Thyroid gland (tissue), 4 donors: ENCODE results near the gene CCDC148. TPM values are rescaled to one million over a fixed set of nuclear protein-coding genes. Genes with fewer than 3 reads are reported as not detected.

Experiments used
- DNase-seq, 2 donors: peaks; one replicate each; pipeline ENCODE4 v3.0.0-alpha.2; 2019
- H3K27ac ChIP-seq, 3 donors: fragments of 200-600 bp; sonication (generic); 1 replicate in 2 of 3; 2 replicates in 1 of 3; pipeline ENCODE4 v1.5.1; 2016 to 2019; ENCODE audit warnings: mild to moderate bottlenecking in 1 of 3, moderate library complexity in 1 of 3
- H3K27me3 ChIP-seq: fragments of 200-600 bp; sonication (generic); one replicate; pipeline ENCODE4 v1.5.1; 2019
- H3K36me3 ChIP-seq, 2 donors: fragments of 200-600 bp; sonication (generic); one replicate each; pipeline ENCODE4 v1.5.1; 2016 to 2019
- H3K4me1 ChIP-seq, 2 donors: fragments of 200-600 bp; sonication (generic); one replicate each; pipeline ENCODE4 v1.5.1; 2017 to 2019
- H3K4me3 ChIP-seq, 3 donors: fragments of 200-600 bp; sonication (generic); replicated peaks in 1 of 3; 1 replicate in 2 of 3; 2 replicates in 1 of 3; pipeline ENCODE4 v1.5.1; 2016; ENCODE audit warnings: mild to moderate bottlenecking in 1 of 3
- H3K9me3 ChIP-seq: fragments of 200-600 bp; sonication (generic); one replicate; pipeline ENCODE4 v1.5.1; 2017
- POLR2A ChIP-seq, 2 donors: fragments of 450-650 bp; IDR thresholded peaks; one replicate each; pipeline ENCODE4 v1.6.1; 2017; ENCODE audit warnings: antibody characterized with exemption in 2 of 2, mild to moderate bottlenecking in 2 of 2, moderate library complexity in 1 of 2
- WGBS, 2 donors: methylation state at CpG; one replicate each; pipeline ENCODE4 v1.1.5; 2017; 5-methylcytosine and 5-hydroxymethylcytosine counted together
- intact Hi-C: fragments of 100-400 bp; cut with DNase I; formaldehyde crosslinking; loops from one replicate; pipeline ENCODE4 v1.15.1; 2023
- total RNA-seq, 4 donors: library from RNA; depleted of rRNA; stranded (reverse); fragments of >200 nt; gene quantifications; one replicate each; pipeline ENCODE4 v1.2.3, GENCODE V29; 2016
- TF ChIP-seq, protein P1 (sequence below), 6 experiments: fragments of 200-600 bp in 3 of 6; fragments of 450-650 bp in 3 of 6; sonication (generic) in 3 of 6; IDR thresholded peaks; one replicate each; pipeline ENCODE4 v1.5.1; 2016 to 2019; ENCODE audit warnings: antibody characterized with exemption in 6 of 6, mild to moderate bottlenecking in 2 of 6, inconsistent platforms in 1 of 6, moderate library complexity in 1 of 6

Gene CCDC148
- total RNA-seq, 4 donors from 2014 or later: 4.6 to 10.7 (median 7.4) TPM

DNA sequence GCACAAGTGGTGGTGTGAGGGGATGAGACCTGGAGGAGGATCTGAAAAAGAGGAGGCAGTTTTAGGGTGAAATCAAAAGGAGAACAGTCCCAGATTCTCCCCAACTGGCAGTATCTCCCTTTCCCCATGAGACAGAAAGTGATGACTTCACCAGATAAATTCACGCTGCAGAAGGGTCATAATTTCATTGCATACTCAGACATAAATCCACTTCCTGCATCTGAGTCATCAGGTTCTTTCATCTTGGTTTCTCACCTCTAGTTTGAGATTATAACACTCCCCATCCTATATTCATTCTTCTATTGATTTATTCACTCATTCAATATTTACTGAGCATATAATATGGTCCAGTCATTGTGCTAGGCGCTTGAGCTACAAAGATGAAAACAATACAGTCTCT is 64.7 kb downstream of the CCDC148 start:
- H3K27me3 ChIP-seq: no peaks in the 10 kb centered on the region
- H3K9me3 ChIP-seq: no peaks in the 10 kb centered on the region
- peaks cover 0 to 6% of the 10 kb centered on the region in 2 donors for H3K4me1 ChIP-seq
- DNase-seq: no peak
- no peak overlapping the region for H3K4me3 ChIP-seq
- 91 to 95% methylated on average over 2 of the region's 2 CpGs for WGBS, 2 donors
- intact Hi-C loops: no loop called here
- no peak overlapping the region for H3K27ac ChIP-seq
- H3K36me3 ChIP-seq: no peaks in the 10 kb centered on the region
- TF ChIP-seq, protein P1, sequence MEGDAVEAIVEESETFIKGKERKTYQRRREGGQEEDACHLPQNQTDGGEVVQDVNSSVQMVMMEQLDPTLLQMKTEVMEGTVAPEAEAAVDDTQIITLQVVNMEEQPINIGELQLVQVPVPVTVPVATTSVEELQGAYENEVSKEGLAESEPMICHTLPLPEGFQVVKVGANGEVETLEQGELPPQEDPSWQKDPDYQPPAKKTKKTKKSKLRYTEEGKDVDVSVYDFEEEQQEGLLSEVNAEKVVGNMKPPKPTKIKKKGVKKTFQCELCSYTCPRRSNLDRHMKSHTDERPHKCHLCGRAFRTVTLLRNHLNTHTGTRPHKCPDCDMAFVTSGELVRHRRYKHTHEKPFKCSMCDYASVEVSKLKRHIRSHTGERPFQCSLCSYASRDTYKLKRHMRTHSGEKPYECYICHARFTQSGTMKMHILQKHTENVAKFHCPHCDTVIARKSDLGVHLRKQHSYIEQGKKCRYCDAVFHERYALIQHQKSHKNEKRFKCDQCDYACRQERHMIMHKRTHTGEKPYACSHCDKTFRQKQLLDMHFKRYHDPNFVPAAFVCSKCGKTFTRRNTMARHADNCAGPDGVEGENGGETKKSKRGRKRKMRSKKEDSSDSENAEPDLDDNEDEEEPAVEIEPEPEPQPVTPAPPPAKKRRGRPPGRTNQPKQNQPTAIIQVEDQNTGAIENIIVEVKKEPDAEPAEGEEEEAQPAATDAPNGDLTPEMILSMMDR (IDR thresholded peaks at IDR 0.05): no peak
- TF ChIP-seq POLR2A (IDR thresholded peaks at IDR 0.05): no peak

DNA sequence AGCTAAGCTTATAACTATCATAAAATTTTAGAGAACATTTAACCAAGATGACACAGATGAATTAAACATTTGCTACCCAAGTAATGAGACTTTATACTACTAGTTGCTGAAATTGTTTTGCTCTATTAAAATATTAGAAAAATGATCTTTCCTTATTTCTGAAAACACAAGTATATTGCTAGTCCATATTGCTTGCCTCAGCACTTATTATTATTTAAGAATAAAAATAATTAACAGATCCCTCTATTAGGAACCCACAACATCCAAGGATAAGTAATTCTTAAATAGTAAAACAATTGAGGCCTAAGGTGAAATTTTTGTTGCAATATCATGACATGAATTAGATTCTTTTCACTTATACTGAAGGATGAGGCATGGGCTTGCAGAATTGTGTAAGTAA is 65.2 kb downstream of the CCDC148 start:
- no peaks in the 10 kb centered on the region for H3K9me3 ChIP-seq
- H3K4me3 ChIP-seq: no peak overlapping the region
- intact Hi-C loops: no loop called here
- H3K36me3 ChIP-seq: no peaks in the 10 kb centered on the region
- H3K4me1 ChIP-seq: peaks cover 0 to 6% of the 10 kb centered on the region in 2 donors
- DNase-seq: no peak
- TF ChIP-seq POLR2A (IDR thresholded peaks at IDR 0.05): no peak
- TF ChIP-seq, protein P1 (IDR thresholded peaks at IDR 0.05): no peak
- H3K27ac ChIP-seq: no peak overlapping the region
- no peaks in the 10 kb centered on the region for H3K27me3 ChIP-seq

DNA sequence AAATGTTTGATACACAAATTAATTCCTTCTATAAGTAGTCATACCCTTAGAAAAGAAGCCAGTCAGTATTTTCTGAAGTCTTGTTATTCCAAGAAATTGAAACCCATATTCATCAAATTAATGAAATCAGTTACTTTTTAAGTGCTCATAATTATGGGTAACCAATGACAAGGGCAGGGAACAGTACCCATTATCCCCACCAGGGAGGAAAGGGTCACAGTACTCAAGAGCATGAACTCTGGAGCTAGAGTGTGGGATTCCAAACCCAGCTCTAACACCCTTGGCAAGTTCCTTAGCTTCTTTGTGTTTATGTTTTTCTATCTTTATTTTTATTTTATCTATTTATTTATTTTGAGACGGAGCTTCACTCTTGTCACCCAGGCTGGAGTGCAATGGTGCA is 68.4 kb downstream of the CCDC148 start:
- no peaks in the 10 kb centered on the region for H3K9me3 ChIP-seq
- no peaks in the 10 kb centered on the region for H3K4me1 ChIP-seq
- no peak for DNase-seq
- TF ChIP-seq POLR2A (IDR thresholded peaks at IDR 0.05): no peak
- TF ChIP-seq, protein P1 (IDR thresholded peaks at IDR 0.05): no peak
- intact Hi-C loops: no loop called here
- H3K4me3 ChIP-seq: no peak overlapping the region
- WGBS, 2 donors: 96% methylated on average over 1 of the region's 1 CpG
- H3K27me3 ChIP-seq: no peaks in the 10 kb centered on the region
- no peaks in the 10 kb centered on the region for H3K36me3 ChIP-seq
- H3K27ac ChIP-seq: no peak overlapping the region

DNA sequence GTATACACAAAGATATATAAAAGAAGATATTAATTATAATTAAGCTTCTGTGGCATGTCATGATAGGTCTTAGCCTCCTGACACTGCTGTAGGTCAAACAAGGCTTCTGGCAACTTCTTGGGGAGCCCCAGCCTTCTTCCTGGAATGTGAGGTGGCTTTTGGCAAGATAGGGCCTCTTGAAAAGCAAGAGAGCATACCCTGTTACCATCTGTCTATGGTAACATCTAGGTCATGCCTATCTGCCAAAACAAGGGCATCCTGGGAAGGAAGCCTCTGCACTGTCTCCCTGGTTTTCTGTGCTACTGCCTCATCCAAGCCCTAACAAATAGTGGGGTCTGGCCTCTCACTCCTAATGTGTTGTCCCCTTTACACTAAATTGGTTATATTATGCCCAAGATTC is 70.9 kb downstream of the CCDC148 start:
- H3K27me3 ChIP-seq: no peaks in the 10 kb centered on the region
- no peaks in the 10 kb centered on the region for H3K36me3 ChIP-seq
- intact Hi-C loops: no loop called here
- H3K27ac ChIP-seq: no peak overlapping the region
- DNase-seq: no peak
- TF ChIP-seq, protein P1 (IDR thresholded peaks at IDR 0.05): no peak
- TF ChIP-seq POLR2A (IDR thresholded peaks at IDR 0.05): no peak
- no peak overlapping the region for H3K4me3 ChIP-seq
- H3K9me3 ChIP-seq: no peaks in the 10 kb centered on the region
- no peaks in the 10 kb centered on the region for H3K4me1 ChIP-seq

DNA sequence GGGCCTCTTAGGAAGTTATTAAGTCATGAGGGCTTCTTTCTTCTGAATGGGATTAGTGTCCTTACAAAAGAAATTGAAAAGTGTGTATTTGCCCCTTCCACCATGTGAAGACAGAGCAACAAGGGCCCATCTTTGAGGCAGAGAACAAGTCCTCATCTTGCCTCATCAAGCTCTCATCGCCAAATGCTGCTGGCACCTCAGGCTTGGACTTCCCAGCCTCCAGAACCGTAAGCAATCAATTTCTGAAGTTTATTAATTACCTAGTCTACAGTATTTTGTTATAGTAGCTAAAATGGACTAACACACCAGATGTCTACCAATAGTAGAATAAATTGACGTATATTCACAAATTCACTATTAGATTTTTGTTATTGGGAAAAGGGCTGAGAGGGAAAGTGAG is 74.6 kb downstream of the CCDC148 start:
- Histone ChIP-seq H3K4me1 (no peaks in the 10 kb centered on the region), H3K27me3 (no peaks in the 10 kb centered on the region), H3K36me3 (no peaks in the 10 kb centered on the region), H3K9me3 (no peaks in the 10 kb centered on the region), H3K27ac (no peak overlapping the region), H3K4me3 (no peak overlapping the region)
- TF ChIP-seq POLR2A (IDR thresholded peaks at IDR 0.05): no peak
- TF ChIP-seq, protein P1 (IDR thresholded peaks at IDR 0.05): no peak
- DNase-seq: no peak
- 84 to 98% methylated on average over 3 of the region's 3 CpGs for WGBS, 2 donors
- intact Hi-C loops: no loop called here
